NCI-H1092 treated with DMSO at 0.1 percent for 48 hours (cell line): ENCODE data around the gene LPP.

Source experiments
- DNase-seq: peaks from one replicate; lab custom pipeline; 2025; lab: John Stamatoyannopoulos, UW

The LPP gene

DNA sequence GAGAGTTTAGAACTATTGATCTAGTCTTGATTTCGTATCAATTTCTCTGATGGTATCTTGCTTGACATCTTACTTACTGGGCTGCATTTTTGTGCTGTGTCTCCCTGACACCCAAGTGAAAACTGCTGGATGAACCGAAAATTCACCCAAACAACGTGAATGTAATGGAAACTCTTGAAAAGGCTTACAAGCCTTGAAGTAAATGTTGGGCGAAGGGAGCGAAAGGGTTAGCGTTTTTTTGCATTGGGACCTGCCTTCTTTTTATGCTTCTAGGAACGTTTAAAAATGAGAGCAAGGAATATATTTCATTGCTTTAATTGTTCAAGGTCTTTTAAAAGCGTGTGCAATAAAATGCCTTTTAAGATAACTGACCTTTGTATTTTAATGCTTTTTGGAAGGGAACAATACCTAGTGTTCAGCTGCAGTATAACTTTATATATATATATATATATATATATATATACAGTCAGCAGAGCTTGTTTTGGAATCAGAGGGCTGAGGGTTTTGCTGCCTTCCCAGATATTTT lies 94.1 kb downstream of the LPP start:
- no peak for DNase-seq

GRCh38 chr3:188253123-188253793 lies 99.3 kb downstream of the LPP start:
- DNase-seq = no peak

GRCh38 chr3:188253800-188254452 lies 100.0 kb downstream of the LPP start:
- no peak for DNase-seq

DNA sequence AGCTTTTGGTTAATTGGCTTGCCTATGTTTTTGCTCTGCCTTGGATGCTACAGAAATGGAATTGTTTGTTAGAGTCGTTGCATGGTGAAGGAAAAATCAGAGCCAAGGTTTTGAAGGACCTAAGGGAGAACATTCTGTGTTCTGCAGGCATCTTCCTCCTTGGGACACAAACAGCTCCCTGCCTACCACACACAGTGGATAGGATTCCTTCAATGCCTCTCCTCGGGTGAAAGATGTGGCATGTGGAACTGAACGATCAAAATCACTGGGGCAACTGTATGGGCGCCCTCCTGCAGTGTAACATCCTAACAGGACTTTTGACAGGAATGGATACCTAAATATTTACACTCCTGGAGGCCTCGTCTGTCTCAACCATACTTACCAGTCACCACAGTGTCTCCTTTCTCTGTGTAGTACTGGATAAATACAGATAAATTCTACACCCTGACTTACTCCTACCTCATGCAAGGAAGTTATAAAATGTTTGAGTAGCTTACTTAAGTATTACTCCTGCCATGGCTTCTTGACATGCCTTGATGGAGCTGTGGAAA lies 100.6 kb downstream of the LPP start:
- no peak for DNase-seq

- no peak for DNase-seq
These were observed 101.2 kb downstream of the LPP start for GRCh38 chr3:188255190-188255589.

DNA sequence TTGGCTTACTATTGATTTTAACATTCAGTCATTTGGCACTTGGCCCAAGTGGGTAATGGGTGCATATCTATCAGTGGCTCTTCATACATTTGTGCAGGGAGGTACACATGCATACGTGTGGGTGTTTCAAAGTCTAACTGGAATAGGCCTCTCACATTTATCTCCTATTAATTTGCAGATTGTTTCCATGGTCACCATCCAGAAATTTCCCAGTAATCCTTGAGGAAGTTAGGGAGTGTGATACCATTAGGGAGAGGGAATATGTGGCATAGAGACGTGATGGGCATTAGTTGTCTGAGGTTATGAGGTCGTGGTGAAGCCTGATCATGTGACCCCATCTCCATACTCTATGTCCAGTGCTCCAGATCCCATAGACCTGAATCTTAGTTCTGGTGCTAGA lies 102.8 kb downstream of the LPP start:
- no peak for DNase-seq

DNA sequence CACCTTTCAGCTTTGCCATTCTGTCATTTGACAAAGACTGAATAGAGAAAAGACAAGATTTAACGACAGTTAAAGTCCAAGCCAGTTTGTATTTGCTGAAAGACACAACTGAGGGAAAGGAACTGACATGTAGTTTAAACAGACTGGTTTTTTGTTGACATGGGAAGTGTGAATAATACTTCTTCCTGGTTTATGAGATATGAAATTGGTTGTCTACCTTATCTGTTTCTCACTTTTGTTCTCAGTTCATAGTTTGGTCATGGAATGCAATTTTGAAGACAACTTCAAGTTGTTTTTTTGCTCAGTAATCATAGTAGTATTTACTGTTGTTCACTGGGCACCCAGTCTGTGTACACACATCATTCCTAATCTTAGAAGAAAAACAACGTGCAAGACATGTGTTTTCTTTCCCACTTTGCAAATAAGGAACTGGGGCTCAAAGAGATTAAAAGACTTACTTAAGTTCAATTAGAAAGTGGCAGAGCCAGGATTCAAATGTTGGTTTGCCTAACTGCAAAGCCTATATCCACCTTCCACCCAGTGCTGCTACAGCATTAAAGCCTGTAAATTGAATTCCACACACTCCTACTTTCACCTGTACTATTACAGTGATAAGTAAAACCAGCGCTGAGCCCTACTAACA lies 103.5 kb downstream of the LPP start:
- no peak for DNase-seq

DNA sequence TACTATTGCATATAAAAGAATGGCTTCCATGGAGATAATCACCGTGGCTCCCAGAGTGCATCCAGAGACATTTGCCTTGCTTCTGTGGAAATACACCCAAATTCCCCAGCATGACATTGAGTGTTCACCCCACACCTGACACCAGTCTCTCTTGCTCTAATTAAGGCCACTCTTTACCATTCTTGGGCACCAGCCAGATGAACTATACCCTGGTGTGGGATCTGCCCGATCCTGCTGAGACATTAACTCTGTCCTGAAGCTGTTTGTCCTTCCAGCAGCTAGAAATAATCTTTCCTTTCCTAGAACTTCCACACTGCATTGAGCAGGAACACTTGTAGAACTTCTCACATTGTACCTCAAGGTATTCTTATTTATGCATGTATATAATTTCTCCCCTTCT lies 105.2 kb downstream of the LPP start:
- DNase-seq = no peak

- DNase-seq = no peak
These were observed 105.6 kb downstream of the LPP start for GRCh38 chr3:188259596-188259995.

DNA sequence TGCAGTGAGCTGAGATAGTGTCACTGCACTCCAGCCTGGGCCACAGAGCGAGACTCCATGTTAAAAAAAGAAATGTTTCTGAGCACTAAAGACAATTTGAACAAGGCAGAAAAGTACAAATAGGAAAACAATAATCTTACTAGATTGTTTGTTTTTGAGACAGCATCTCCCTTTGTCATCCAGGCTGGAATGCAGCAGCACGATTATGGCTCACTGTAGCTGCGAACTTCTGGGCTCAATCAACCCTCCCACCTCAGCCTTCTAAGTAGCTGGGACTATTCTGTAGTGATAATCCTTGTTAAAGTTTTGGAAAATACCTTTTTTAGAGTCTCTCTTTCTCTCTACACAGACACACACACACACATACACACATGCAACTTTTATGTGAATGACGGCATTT lies 107.1 kb downstream of the LPP start:
- DNase-seq = no peak

DNA sequence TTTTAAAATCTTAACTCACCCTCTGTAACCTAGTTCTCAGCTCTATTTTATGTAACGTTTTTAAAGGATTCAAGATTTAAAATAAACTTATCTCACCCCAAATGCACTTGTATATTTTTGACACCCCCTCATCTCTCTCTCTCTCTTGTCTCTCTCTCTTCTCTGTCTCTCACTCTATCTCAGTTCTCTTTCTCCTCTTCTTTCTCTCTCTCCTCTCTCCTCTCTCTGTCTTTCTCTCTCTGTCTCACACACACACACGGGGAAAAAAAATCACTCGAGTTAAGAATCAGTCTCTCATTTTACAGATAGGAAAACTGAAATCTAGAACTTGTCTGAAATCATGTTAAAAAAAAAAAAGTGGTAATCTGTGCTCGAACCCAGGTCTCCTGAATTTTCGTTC lies 108.5 kb downstream of the LPP start:
- no peak for DNase-seq

DNA sequence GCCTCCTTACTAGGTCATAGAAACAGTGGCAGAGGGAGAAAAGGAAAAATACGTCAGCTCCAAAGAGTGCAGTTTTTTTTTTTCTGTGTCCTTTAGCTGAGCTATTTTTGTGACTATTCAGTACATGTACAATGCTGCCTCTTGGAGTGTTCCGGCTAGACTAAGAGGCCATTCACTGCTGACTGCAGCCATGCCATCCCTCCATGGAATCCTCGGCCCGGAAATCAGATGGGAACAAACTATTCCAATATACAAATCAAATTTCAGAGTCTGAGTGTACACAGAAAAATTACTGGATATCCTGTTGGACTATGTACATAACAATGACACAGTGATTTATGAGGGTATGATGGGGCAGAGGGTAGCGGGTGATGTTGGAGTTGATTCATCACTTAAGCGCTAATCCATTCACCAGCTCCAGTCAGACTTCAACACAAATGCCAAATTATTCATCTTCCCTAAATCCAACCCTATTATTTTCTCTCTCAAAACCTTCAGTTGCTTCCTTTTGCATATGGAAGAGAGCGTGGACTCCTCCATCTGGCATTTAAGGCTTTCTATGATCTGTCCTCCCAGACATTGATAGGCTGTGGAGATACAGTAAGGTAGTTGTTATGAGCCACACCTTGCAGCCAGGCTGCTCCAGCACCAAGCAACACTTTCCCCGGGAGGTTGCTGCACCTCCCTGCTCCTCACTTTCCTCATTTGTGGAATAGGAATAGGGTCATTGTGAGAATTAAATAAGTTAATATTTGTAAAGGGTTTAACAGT lies 109.1 kb downstream of the LPP start:
- DNase-seq = no peak

DNA sequence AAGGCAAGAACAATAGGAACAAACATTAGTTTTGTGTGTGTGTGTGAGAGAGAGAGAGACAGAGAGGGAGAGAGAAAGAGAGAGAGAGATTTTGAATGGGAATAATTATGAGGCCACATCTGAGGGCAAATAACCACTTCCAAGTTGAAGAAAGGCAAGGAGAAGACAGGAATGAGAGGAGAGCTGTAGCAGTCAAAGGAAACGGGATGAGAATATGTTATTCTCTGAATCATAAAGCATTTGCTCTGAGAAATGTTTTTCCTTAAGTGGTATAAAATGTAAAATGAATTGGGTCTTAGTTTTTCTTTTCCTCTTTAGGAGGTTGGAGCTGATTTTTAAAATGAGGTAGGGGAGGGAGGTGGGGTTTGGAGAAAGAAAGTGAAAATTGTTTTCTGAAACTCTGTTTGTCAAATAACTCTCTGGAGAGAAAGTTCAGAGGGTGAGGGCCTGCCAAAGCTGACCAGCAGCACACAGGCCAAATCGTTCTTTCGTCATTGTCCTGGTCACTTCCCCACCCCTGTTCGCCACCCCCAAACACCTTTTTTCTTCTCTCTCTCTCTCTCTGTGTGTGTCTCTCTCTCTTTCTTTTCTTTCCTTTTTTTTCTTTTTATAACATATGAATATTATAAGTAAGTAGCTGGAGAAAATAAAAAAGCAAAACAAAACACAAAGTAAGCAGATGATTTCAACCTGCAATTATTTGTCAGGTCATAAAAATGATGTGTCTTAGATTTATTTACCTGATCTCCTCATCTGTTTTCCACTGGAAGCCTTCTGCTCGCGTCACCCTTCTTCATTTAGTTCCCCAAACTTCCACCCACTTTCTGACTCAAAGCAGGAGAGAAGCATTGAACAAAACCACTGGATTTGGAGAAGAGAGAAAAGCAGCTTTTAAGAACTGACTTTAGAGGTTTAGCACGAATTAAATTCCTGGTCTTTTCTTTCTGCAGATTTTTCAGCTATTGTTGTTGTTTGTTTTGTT lies 110.6 kb downstream of the LPP start:
- DNase-seq = no peak

DNA sequence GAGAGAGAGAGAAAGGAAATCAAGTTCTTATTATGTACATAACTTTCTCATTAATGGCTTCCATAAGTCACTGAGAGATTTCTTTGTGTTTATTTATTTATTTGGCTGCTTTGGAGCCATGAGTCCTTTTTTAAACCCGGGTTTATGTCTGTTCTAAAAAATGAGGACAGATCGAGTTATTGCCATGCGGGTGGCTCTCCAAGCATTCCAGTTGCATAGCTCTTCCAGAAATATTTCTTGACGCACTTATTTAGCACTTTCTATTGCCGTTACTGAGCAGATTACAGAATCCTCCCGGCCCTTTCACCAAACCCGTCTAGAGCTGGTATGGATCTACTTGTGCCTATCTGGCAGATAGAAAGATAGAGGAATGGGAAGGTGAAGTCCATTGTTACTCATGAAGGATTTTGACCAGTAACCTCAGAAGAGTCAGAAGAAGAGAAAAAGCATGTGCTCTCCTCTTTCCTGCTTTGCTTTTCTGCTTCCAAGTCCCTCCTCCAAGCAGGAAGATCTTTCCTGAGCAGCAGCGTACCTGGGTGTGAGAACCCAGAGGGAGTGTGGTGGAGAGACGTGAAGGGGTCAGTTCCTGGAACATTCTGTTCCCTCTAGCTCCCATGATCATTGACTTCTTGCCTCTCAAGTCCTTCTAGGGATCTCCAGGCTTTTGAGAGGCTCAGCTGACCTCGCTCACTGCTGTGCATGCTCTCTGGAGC lies 112.8 kb downstream of the LPP start:
- no peak for DNase-seq

GRCh38 chr3:188267790-188268335 lies 113.9 kb downstream of the LPP start:
- no peak for DNase-seq

DNA sequence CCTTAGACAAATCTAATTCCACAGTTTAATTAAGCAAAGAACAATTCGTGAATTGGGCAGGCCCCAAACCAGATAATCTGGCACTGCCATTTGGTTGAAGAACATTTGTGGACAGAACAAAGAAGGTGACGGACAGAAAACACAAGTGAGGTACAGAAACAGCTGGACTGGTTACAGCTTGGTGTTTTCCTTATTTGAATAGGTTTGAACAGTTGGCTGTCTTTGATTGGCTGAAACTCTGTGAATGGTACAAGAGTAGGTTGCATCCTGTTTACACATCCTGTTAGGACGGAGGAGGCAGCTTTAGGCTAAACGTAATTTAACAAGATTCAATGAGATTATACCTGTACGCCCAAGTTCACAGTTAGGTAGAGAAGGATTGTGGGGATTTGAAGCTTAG lies 114.4 kb downstream of the LPP start:
- DNase-seq = no peak

DNA sequence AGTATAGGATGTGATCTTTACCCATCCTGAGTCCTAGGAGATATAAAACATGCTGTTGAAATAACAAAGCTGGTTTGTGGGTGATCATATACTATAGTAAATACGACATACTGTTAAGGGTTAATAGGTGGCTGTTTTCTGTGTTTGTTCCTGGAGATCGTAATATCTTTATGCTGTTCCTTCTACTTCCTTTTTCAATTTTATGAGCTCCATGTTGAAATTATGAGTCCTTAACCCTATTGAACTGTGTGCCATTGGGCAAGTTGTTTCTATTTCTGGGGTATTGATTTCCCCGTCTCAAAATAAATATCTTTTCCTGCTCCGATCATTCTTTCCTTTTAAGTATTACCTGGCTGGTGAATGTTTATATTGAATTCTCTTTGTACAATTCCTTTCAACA lies 115.1 kb downstream of the LPP start:
- no peak for DNase-seq

GRCh38 chr3:188270423-188270972 lies 116.5 kb downstream of the LPP start:
- DNase-seq = no peak

DNA sequence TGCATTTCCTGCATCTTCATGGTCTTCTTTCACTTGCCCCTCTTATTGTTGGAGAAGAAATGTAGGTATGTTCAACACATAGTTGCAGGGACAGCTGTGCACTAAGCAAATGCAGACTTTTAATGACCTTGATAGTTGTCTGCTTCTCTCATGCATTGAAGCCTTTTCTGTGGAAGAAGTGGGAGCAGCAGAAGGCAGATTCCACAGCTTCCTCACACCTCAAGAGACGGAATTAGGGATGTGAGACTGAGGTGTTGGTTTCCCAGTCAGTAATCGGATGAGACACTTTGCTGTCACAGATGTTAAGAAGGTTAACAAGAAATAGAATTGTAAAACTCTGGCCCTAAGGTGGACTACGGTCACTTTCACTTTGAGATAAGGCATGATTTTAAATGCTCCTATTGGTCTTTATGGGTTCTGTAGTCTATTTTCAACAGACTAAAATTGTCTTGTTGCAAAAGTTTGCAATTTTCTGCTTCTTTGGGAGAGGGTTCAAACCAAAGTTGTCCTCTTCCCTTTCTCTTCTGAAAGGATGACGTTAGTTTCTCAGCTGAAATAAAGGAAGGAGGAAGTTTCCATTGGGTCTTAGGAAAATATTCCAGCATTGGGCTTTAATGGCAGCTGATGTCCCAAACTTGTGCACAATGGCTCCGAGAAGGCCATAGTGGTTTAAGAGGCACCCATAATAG lies 117.4 kb downstream of the LPP start:
- no peak for DNase-seq
